Neuronal stem cell (in vitro differentiated cells): ENCODE data around the gene RNF224.

Experiments
- DNase-seq: peaks from one replicate; pipeline ENCODE4 v3.0.0-alpha.2; 2013; ENCODE audit warnings: low spot score
- H2AFZ ChIP-seq: one replicate; pipeline ENCODE4 v1.6.1; 2013; ENCODE audit warnings: mild to moderate bottlenecking, low read length, inconsistent platforms
- H2AK5ac ChIP-seq: 2 replicates; pipeline ENCODE4 v1.6.1; 2013; ENCODE audit warnings: low read depth, mild to moderate bottlenecking, inconsistent platforms, low read length, moderate library complexity, mixed read lengths
- H2BK120ac ChIP-seq: 2 replicates; pipeline ENCODE4 v1.6.1; 2013; ENCODE audit warnings: low read depth, mild to moderate bottlenecking, inconsistent platforms, low read length, moderate library complexity, mixed read lengths
- H2BK12ac ChIP-seq: one replicate; pipeline ENCODE4 v1.6.1; 2013; ENCODE audit warnings: low read length, inconsistent platforms
- H2BK15ac ChIP-seq: 2 replicates; pipeline ENCODE4 v1.6.1; 2013; ENCODE audit warnings: mild to moderate bottlenecking, low read length, inconsistent platforms, mixed read lengths
- H2BK5ac ChIP-seq: one replicate; pipeline ENCODE4 v1.6.1; 2013; ENCODE audit warnings: inconsistent platforms, mild to moderate bottlenecking, low read length, moderate library complexity
- H3K14ac ChIP-seq: one replicate; pipeline ENCODE4 v1.6.1; 2013; ENCODE audit warnings: low read length, inconsistent platforms
- H3K18ac ChIP-seq: 2 replicates; pipeline ENCODE4 v1.6.1; 2013; ENCODE audit warnings: low read length, inconsistent platforms
- H3K23ac ChIP-seq: 2 replicates; pipeline ENCODE4 v1.6.1; 2013; ENCODE audit warnings: low read depth, mild to moderate bottlenecking, mixed read lengths, low read length, inconsistent platforms; ENCODE audit not compliant: poor library complexity
- H3K27ac ChIP-seq: replicated peaks from 3 replicates; pipeline ENCODE4 v1.5.1; 2013; ENCODE audit warnings: low read length, inconsistent platforms
- H3K27me3 ChIP-seq, 3 experiments: 2 replicates each; pipeline ENCODE4 v1.6.1; 2013; ENCODE audit warnings: low read length in 3 of 3, mild to moderate bottlenecking in 2 of 3, inconsistent platforms in 1 of 3, low read depth in 1 of 3, mixed read lengths in 1 of 3, moderate library complexity in 1 of 3; ENCODE audit not compliant: control insufficient read depth in 3 of 3, insufficient read depth in 3 of 3
- H3K36me3 ChIP-seq, 2 donors: replicated peaks in 1 of 2; 2 replicates each; pipeline ENCODE4 v1.6.1; 2013; ENCODE audit warnings: low read length in 2 of 2; ENCODE audit not compliant: control insufficient read depth in 2 of 2, insufficient read depth in 2 of 2
- H3K4ac ChIP-seq: 2 replicates; pipeline ENCODE4 v1.6.1; 2013; ENCODE audit warnings: inconsistent platforms, mild to moderate bottlenecking, low read length, moderate library complexity
- H3K4me1 ChIP-seq, 2 donors: 1 replicate in 1 of 2; 2 replicates in 1 of 2; pipeline ENCODE4 v1.6.1; 2013; ENCODE audit warnings: low read length in 2 of 2, low read depth in 1 of 2; ENCODE audit not compliant: control insufficient read depth in 2 of 2, insufficient read depth in 1 of 2
- H3K4me2 ChIP-seq: one replicate; pipeline ENCODE4 v1.6.1; 2013; ENCODE audit warnings: mild to moderate bottlenecking, low read length, inconsistent platforms; ENCODE audit not compliant: insufficient read depth, poor library complexity, severe bottlenecking
- H3K4me3 ChIP-seq, 2 donors: 2 replicates each; pipeline ENCODE4 v1.5.1; 2013; ENCODE audit warnings: low read length in 2 of 2, mild to moderate bottlenecking in 2 of 2, inconsistent platforms in 1 of 2, moderate library complexity in 1 of 2
- H3K79me1 ChIP-seq: one replicate; pipeline ENCODE4 v1.6.1; 2013; ENCODE audit warnings: low read depth, mild to moderate bottlenecking, inconsistent platforms, low read length, moderate library complexity
- H3K9ac ChIP-seq: one replicate; pipeline ENCODE4 v1.6.1; 2013; ENCODE audit warnings: mild to moderate bottlenecking, low read depth, low read length, inconsistent platforms; ENCODE audit not compliant: poor library complexity
- H3K9me3 ChIP-seq, 2 donors: replicated peaks in 1 of 2; 2 replicates each; pipeline versions ENCODE3 to v1.6.1; 2013; ENCODE audit warnings: low read length in 2 of 2, mild to moderate bottlenecking in 2 of 2, inconsistent platforms in 1 of 2, low read depth in 1 of 2, mixed read lengths in 1 of 2, moderate library complexity in 1 of 2; ENCODE audit not compliant: control insufficient read depth in 2 of 2, insufficient read depth in 1 of 2
- H4K8ac ChIP-seq: one replicate; pipeline ENCODE4 v1.6.1; 2013; ENCODE audit warnings: low read depth, mild to moderate bottlenecking, inconsistent platforms, low read length, moderate library complexity
- H4K91ac ChIP-seq: one replicate; pipeline ENCODE4 v1.6.1; 2013; ENCODE audit warnings: low read length, low read depth, mild to moderate bottlenecking, inconsistent platforms; ENCODE audit not compliant: poor library complexity
- WGBS, 2 donors: extraction: QIAGEN DNeasy Blood & Tissue Kit; methylation state at CpG; one replicate each; pipeline ENCODE4 v1.1.7; 2013; ENCODE audit warnings: missing lambda C conversion rate in 2 of 2, mixed read lengths in 1 of 2; ENCODE audit not compliant: insufficient read length in 2 of 2, insufficient replicate concordance in 1 of 2; ENCODE audit errors: extremely low coverage in 2 of 2; 5-methylcytosine and 5-hydroxymethylcytosine counted together

RNF224 gene

DNA sequence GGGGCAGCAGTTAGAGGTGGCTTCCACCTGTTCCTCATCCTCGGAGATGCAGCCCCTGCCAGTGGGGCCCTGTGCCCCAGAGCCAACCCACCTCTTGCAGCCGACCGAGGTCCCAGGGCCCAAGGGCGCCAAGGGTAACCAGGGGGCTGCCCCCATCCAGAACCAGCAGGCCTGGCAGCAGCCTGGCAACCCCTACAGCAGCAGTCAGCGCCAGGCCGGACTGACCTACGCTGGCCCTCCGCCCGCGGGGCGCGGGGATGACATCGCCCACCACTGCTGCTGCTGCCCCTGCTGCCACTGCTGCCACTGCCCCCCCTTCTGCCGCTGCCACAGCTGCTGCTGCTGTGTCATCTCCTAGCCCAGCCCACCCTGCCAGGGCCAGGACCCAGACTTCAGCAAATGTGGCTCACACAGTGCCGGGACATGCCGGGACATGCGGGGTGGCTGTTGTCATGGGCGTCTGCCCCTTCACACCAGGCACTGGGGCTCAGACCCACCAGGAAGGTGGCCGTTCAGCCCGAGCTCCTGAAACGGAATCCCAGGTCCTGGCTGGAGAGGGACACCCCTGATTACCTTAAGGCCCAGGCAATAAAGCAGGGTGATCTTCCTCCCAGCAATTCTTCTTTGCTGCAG lies 1.5 kb upstream of the RNF224 start:
- Histone ChIP-seq H3K36me3 (no peaks in the 10 kb centered on the region), H3K9ac (peak overlapping the region; percentile 70), H3K23ac (no peak overlapping the region), H2BK5ac (no peak overlapping the region), H3K27ac (no peak overlapping the region), H3K4me1 (peaks cover 9 to 15% of the 10 kb centered on the region in 2 donors), H3K79me1 (no peaks in the 10 kb centered on the region), H2AFZ (no peak overlapping the region), H3K14ac (no peak overlapping the region), H3K27me3 (peaks cover 3 to 10% (median 4%) of the 10 kb centered on the region in 3 experiments), H2BK120ac (no peak overlapping the region), H4K91ac (no peak overlapping the region), H2BK15ac (no peak overlapping the region), H2BK12ac (no peak overlapping the region), H3K4ac (no peak overlapping the region), H3K9me3 (no peaks in the 10 kb centered on the region), H4K8ac (no peak overlapping the region), H2AK5ac (no peak overlapping the region), H3K4me2 (no peak overlapping the region), H3K4me3 (no peak overlapping the region), H3K18ac (no peak overlapping the region)
- no peak for DNase-seq
- WGBS, 2 donors, result no CpG with 5 or more reads among the region's 21 CpGs

DNA sequence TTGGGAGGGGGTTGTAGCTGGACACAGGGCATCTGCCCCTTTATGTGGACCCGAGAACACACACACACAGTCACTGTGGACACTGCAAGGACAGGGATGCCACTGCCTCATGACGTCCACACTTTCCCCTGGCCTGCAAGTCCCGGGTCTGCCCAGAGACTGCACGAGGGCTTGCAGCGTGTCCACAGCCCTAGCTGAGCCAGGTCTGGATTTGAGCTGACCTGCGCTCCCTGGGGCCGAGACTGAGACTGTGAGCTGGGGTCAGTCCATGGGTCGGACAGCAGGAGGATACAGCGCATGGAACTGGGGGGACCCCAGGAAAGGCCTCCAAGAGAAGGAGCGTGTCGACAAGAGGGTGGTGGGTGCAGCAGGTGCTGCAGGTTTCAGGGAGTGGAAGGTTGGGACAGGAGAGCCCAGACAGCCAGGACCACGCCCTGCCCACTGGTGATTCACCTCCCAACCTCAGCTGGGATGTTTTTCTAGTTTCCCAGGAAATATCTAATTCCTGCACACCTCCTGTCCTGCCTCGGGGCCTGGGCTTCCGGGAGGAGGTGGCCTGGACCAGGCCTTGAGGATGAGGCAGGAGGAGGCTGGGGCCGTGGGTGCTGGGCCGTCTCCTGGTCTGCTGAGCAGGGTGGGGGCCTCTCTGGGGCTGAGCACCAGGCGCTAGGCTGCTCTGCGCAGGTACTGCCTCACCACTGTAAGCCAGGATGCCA lies 806 bp upstream of the RNF224 start:
- H3K23ac ChIP-seq, result peak overlapping the region; percentile 70

DNA sequence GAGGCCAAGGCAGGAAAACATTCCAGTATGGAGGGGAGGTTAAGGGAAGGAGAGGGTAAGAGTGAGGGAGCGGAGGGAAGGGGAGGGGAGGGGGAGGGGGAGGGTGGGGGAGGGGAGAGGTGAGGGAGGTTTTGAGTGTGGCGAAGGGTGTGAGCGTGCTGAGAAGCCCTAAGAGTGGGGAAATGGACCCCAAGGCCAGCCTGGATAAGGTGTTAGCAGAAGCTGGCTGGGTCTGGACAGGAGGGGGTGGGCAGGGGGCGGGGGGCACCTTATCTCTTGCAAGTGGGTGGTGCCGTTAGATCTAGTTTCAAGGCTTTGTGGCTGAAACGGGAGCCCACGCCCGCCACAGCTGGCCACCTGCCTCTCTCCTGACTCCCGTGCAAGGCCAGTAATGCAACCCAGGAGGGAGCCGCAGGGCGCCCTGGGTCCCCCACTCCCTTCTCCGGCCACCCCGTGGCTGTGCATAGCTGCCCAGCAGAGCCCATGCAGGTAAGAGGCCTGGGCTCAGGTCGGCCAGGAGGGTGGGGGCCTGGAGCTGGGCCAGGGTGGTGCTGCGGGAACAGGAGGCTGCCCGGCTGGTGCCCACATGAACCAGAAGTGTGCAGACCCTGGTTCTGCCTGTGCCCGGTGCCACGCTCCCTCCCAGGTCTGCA lies 677 bp downstream of the RNF224 start:
- Histone ChIP-seq H3K36me3 (no peaks in the 10 kb centered on the region), H2BK12ac (peak overlapping the region; percentile 10), H3K4me1 (peaks cover 4 to 10% of the 10 kb centered on the region in 2 donors), H3K9me3 (no peaks in the 10 kb centered on the region), H2AFZ (no peak overlapping the region), H2AK5ac (peak overlapping the region; percentile 75), H3K4me2 (no peak overlapping the region), H3K4me3 (no peak overlapping the region), H3K4ac (no peak overlapping the region), H3K79me1 (no peaks in the 10 kb centered on the region), H2BK120ac (no peak overlapping the region), H4K91ac (no peak overlapping the region), H3K27me3 (peaks cover 0 to 7% (median under 1%) of the 10 kb centered on the region in 3 experiments), H2BK15ac (no peak overlapping the region), H4K8ac (no peak overlapping the region), H3K18ac (no peak overlapping the region), H2BK5ac (no peak overlapping the region), H3K27ac (no peak overlapping the region), H3K9ac (no peak overlapping the region), H3K23ac (no peak overlapping the region), H3K14ac (peak overlapping the region; percentile 21)
- no peak for DNase-seq
- no CpG with 5 or more reads among the region's 18 CpGs for WGBS, 2 donors

More for the DNA sequence above, 806 bp upstream of the RNF224 start:
- peaks cover 3 to 10% (median 4%) of the 10 kb centered on the region in 3 experiments for H3K27me3 ChIP-seq
- no peak for DNase-seq
- H2AK5ac ChIP-seq, result peak overlapping the region; percentile 60
- H3K9ac ChIP-seq, result no peak overlapping the region
- H3K4me2 ChIP-seq, result no peak overlapping the region
- peak overlapping the region; percentile 76 for H3K4ac ChIP-seq
- no peak overlapping the region for H2BK12ac ChIP-seq
- H4K91ac ChIP-seq, result peak overlapping the region; percentile 64
- peak overlapping the region; percentile 95 for H2BK15ac ChIP-seq
- no peak overlapping the region for H2BK120ac ChIP-seq
- H3K4me1 ChIP-seq, result peaks cover 9 to 15% of the 10 kb centered on the region in 2 donors
- H3K9me3 ChIP-seq, result no peaks in the 10 kb centered on the region
- H3K36me3 ChIP-seq, result no peaks in the 10 kb centered on the region
- no CpG with 5 or more reads among the region's 18 CpGs for WGBS, 2 donors
- no peaks in the 10 kb centered on the region for H3K79me1 ChIP-seq
- H3K27ac ChIP-seq, result no peak overlapping the region
- H2BK5ac ChIP-seq, result no peak overlapping the region
- no peak overlapping the region for H4K8ac ChIP-seq
- no peak overlapping the region for H3K18ac ChIP-seq
- H2AFZ ChIP-seq, result no peak overlapping the region
- H3K4me3 ChIP-seq, result peak overlapping the region in 1 of 2 donors; percentile 41
- H3K14ac ChIP-seq, result no peak overlapping the region

DNA sequence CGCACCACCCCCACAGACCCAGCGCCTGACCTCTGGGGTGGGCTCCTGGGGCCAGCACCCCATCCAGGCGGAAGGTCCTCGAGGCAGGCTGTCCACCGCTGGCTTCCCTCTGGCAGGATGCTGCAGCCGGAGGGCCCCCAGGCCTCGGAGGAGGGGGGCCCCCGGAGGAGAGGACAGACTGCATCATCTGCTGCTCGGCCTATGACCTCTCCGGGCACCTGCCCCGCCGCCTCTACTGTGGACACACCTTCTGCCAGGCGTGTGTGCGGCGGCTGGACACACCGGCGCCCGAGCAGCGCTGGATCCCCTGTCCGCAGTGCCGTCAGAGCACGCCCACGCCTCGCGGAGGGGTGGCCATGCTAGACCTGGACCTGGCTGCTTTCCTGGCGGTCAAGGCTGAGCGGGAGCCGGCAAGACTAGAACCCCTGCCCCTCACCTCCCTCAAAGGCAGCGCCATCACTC lies 1.2 kb downstream of the RNF224 start:
- no peak overlapping the region for H3K9ac ChIP-seq
- H3K27me3 ChIP-seq, result peaks cover 0 to 7% (median 0%) of the 10 kb centered on the region in 3 experiments
- no peak overlapping the region for H2BK15ac ChIP-seq
- peak overlapping the region; percentile 75 for H2AK5ac ChIP-seq
- H2AFZ ChIP-seq, result no peak overlapping the region
- H3K4me2 ChIP-seq, result peak overlapping the region; percentile 2
- H3K18ac ChIP-seq, result peak overlapping the region; percentile 38
- DNase-seq, result no peak
- H3K36me3 ChIP-seq, result no peaks in the 10 kb centered on the region
- H4K8ac ChIP-seq, result no peak overlapping the region
- no peak overlapping the region for H4K91ac ChIP-seq
- no peak overlapping the region for H2BK12ac ChIP-seq
- H3K9me3 ChIP-seq, result no peaks in the 10 kb centered on the region
- peaks cover 2 to 9% of the 10 kb centered on the region in 2 donors for H3K4me1 ChIP-seq
- H3K23ac ChIP-seq, result peak overlapping the region; percentile 93
- no peak overlapping the region for H2BK120ac ChIP-seq
- no peak overlapping the region for H3K4me3 ChIP-seq
- H3K27ac ChIP-seq, result no peak overlapping the region
- no peaks in the 10 kb centered on the region for H3K79me1 ChIP-seq
- H3K4ac ChIP-seq, result peak overlapping the region; percentile 23
- H2BK5ac ChIP-seq, result no peak overlapping the region
- WGBS, 2 donors, result no CpG with 5 or more reads among the region's 29 CpGs
- peak overlapping the region; percentile 21 for H3K14ac ChIP-seq
